Measurements from ENCODE around the gene UGT1A6. TPM values are rescaled to one million over a fixed set of nuclear protein-coding genes. Genes with fewer than 3 reads are reported as not detected.
"Not testable (repeated sequence)": the region's sequence is repeated elsewhere in the genome, so short reads cannot be mapped to it uniquely, and the experiment has no call there.

Gene UGT1A6
- total and polyA plus RNA-seq, 2 experiments from 2014 or later, result not detected

DNA sequence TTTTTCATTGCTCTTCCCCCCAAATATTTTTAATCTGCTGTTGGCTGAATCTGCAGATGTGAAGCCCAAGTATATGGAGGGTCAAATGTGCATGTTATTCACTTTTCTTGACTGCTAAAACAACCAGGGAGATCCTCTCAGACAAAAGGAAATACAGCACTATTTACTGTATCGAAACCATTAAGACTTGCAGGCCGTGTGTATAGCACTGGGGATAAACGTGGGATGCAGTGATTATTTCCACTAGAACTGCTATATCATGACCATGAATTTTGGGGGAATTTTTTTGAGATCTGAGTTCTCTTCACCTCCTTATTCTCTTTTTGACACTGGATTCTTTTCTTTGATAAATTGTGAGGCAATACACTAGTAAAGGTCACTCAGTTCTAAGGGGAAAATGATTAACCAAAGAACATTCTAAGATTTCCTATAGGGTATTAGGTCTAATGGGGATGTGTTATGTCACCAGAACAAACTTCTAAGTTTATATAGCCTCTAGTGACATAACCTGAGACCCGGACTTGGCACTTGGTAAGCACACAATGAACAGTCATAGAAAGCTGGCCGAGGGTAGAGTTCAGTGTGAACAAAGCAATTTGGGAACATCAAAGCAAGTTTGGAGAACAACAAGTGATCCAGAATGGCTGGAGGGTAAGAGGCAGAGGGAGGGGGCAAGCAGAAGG lies 52.5 kb downstream of the UGT1A6 start:
- no peaks in the 10 kb centered on the region for H3K36me3 ChIP-seq (ENCODE audit: low read depth)
- no peaks in the 10 kb centered on the region for H3K9me3 ChIP-seq (ENCODE audit: low read depth)
- no peaks in the 10 kb centered on the region for H3K9me2 ChIP-seq (ENCODE audit: insufficient read depth)
- H3K27ac ChIP-seq, result no peak overlapping the region
- no peak overlapping the region for H3K4me2 ChIP-seq (ENCODE audit: unreplicated experiment)
- no peaks in the 10 kb centered on the region for H3K79me2 ChIP-seq (ENCODE audit: insufficient read depth)
- no peak overlapping the region for H2AFZ ChIP-seq
- no peaks in the 10 kb centered on the region; the same call in 1 of the 2 replicates for H3K27me3 ChIP-seq (replicated peaks; ENCODE audit: insufficient read depth)
- no peaks in the 10 kb centered on the region for H3K4me1 ChIP-seq (ENCODE audit: insufficient read depth)
- TF ChIP-seq EZH2phosphoT487 (IDR thresholded peaks at IDR 0.05; ENCODE audit: insufficient read depth, low read depth) (no peak), EZH2 (IDR thresholded peaks at IDR 0.05; ENCODE audit: insufficient read depth, poor library complexity, severe bottlenecking) (no peak)
- no peaks in the 10 kb centered on the region for H4K20me1 ChIP-seq (ENCODE audit: insufficient read depth)
- in situ Hi-C loops (cut with MboI), result no loop called here
- WGBS, 2 experiments (ENCODE audit: low coverage in 1 of 2, low lambda C conversion rate in 2 of 2, missing lambda C conversion rate in 2 of 2), result 14 to 18% methylated on average over 5 of the region's 5 CpGs
- no peak overlapping the region for H3K4me3 ChIP-seq
- DNase-seq, result no peak
- no peaks in the 10 kb centered on the region for H3F3A ChIP-seq (ENCODE audit: insufficient read depth)
- no peak overlapping the region for H3K9ac ChIP-seq

DNA sequence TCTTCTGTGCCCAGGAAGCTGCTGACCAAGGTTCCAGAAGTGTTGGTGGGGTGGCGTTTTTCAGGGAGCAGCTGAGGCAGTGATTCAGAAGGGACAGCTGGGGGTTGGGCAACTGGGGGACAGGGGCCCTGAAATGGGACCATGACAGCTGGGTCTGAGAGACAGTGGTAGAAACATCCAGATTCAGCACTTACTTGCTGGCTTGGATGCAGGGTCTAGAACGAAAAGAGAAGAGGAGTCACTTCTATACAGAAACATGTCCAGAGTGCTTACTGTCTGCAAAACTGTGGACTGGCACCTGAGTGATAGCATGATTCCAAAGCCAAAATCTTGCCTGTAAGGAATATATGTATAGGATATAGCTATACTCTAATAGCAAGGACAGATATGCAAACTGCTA lies 53.1 kb downstream of the UGT1A6 start:
- H3K4me1 ChIP-seq (ENCODE audit: insufficient read depth); H3K9ac ChIP-seq; H3K36me3 ChIP-seq (ENCODE audit: low read depth); H3K79me2 ChIP-seq (ENCODE audit: insufficient read depth); H4K20me1 ChIP-seq (ENCODE audit: insufficient read depth); H3K9me2 ChIP-seq (ENCODE audit: insufficient read depth); DNase-seq; H2AFZ ChIP-seq; H3K27ac ChIP-seq; H3K9me3 ChIP-seq (ENCODE audit: low read depth); in situ Hi-C loops (cut with MboI); H3F3A ChIP-seq (ENCODE audit: insufficient read depth); H3K27me3 ChIP-seq (replicated peaks; ENCODE audit: insufficient read depth); H3K4me3 ChIP-seq; H3K4me2 ChIP-seq (ENCODE audit: unreplicated experiment): not testable (repeated sequence)
- WGBS, 2 experiments (ENCODE audit: low coverage in 1 of 2, low lambda C conversion rate in 2 of 2, missing lambda C conversion rate in 2 of 2), result 8 to 12% methylated on average over 2 of the region's 2 CpGs

DNA sequence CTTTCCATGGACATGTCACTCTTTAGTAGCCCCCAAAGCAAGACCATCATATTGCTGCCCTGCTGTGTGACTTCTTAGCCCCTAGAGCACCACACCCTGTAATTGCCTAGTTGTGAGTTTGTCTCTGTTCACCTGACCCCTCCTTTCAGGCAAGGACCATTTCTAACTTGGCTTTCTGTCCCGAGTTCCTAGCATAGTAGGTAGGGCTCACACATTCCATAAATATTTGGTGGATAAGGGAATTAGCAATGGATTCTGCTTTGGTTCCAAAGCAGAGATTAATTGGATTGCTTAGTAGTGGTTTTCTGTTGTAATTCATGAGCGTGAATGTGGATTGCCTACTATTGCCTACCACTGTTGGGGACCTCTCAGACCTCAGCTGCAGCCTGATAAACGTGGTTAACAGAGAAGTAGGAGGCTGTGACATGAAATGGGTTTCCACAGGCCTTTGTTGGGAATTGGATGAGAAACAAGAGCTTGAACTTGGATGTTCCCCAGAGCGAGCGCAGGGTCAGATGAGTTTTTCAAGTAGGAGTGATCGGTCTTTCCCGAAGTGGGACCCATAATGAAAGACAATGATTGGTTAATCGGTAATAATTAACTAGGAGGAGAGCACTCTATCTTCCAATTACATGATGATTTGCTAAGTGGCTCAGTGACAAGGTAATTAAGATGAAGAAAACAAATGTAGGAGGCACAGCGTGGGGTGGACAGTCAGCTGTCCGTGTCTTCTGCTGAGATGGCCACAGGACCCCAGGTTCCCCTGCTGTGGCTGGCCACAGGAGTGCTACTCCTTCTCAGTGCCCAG lies 54.0 kb downstream of the UGT1A6 start:
- in situ Hi-C loops (cut with MboI), result no loop called here
- H3K4me2 ChIP-seq (ENCODE audit: unreplicated experiment), result no peak overlapping the region
- no peaks in the 10 kb centered on the region for H4K20me1 ChIP-seq (ENCODE audit: insufficient read depth)
- no peak overlapping the region for H3K4me3 ChIP-seq
- H2AFZ ChIP-seq, result no peak overlapping the region
- no peaks in the 10 kb centered on the region for H3K4me1 ChIP-seq (ENCODE audit: insufficient read depth)
- H3K79me2 ChIP-seq (ENCODE audit: insufficient read depth), result no peaks in the 10 kb centered on the region
- H3K9me3 ChIP-seq (ENCODE audit: low read depth), result no peaks in the 10 kb centered on the region
- H3F3A ChIP-seq (ENCODE audit: insufficient read depth), result no peaks in the 10 kb centered on the region
- TF ChIP-seq EZH2phosphoT487 (IDR thresholded peaks at IDR 0.05; ENCODE audit: insufficient read depth, low read depth) (no peak), EZH2 (IDR thresholded peaks at IDR 0.05; ENCODE audit: insufficient read depth, poor library complexity, severe bottlenecking) (no peak)
- no peak overlapping the region for H3K9ac ChIP-seq
- H3K27ac ChIP-seq, result no peak overlapping the region
- H3K27me3 ChIP-seq (replicated peaks; ENCODE audit: insufficient read depth), result no peaks in the 10 kb centered on the region; the same call in 1 of the 2 replicates
- 41 to 44% methylated on average over 10 of the region's 10 CpGs for WGBS, 2 experiments (ENCODE audit: low coverage in 1 of 2, low lambda C conversion rate in 2 of 2, missing lambda C conversion rate in 2 of 2)
- H3K9me2 ChIP-seq (ENCODE audit: insufficient read depth), result no peaks in the 10 kb centered on the region
- DNase-seq, result no peak
- no peaks in the 10 kb centered on the region for H3K36me3 ChIP-seq (ENCODE audit: low read depth)

DNA sequence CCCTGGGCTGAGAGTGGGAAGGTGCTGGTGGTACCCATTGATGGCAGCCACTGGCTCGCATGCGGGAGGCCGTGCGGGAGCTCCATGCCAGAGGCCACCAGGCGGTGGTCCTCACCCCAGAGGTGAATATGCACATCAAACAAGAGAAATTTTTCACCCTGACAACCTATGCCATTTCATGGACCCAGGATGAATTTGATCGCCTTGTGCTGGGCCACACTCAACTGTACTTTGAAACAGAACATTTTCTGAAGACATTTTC lies 54.5 kb downstream of the UGT1A6 start:
- Histone ChIP-seq H3K4me3 (no peak overlapping the region), H3K9me2 (ENCODE audit: insufficient read depth) (no peaks in the 10 kb centered on the region), H3K27ac (no peak overlapping the region), H3K27me3 (replicated peaks; ENCODE audit: insufficient read depth) (no peaks in the 10 kb centered on the region; the same call in 1 of the 2 replicates), H3K9ac (no peak overlapping the region), H3K9me3 (ENCODE audit: low read depth) (no peaks in the 10 kb centered on the region), H4K20me1 (ENCODE audit: insufficient read depth) (no peaks in the 10 kb centered on the region), H3K4me2 (ENCODE audit: unreplicated experiment) (no peak overlapping the region), H3K4me1 (ENCODE audit: insufficient read depth) (no peaks in the 10 kb centered on the region), H3F3A (ENCODE audit: insufficient read depth) (no peaks in the 10 kb centered on the region), H3K79me2 (ENCODE audit: insufficient read depth) (no peaks in the 10 kb centered on the region), H2AFZ (no peak overlapping the region), H3K36me3 (ENCODE audit: low read depth) (no peaks in the 10 kb centered on the region)
- in situ Hi-C loops (cut with MboI), result no loop called here
- no peak for TF ChIP-seq EZH2phosphoT487 (IDR thresholded peaks at IDR 0.05; ENCODE audit: insufficient read depth, low read depth)
- no peak for TF ChIP-seq EZH2 (IDR thresholded peaks at IDR 0.05; ENCODE audit: insufficient read depth, poor library complexity, severe bottlenecking)
- DNase-seq, result no peak
- 60 to 61% methylated on average over 6 of the region's 6 CpGs for WGBS, 2 experiments (ENCODE audit: low coverage in 1 of 2, low lambda C conversion rate in 2 of 2, missing lambda C conversion rate in 2 of 2)

DNA sequence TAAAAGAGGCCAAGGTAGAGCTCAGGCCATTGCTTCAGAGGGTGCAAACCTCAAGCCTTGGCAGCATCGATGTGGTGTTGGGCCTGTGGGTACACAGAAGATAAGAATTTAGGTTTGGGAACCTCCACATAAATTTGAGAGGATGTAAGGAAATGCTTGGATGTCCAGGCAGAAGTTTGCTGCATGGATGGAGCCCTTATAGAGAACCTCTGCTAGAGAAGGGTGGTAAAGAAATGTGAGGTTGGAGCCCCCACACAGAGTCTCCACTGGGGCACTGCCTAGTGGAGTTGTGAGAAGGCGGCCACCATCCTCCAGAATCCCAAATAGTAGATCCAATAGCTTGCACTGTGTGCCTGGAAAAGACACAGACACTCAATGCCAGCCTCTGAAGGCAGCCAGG lies 58.0 kb downstream of the UGT1A6 start:
- H3K4me2 ChIP-seq (ENCODE audit: unreplicated experiment); H3K9me2 ChIP-seq (ENCODE audit: insufficient read depth); H3F3A ChIP-seq (ENCODE audit: insufficient read depth); H3K9me3 ChIP-seq (ENCODE audit: low read depth); DNase-seq; H4K20me1 ChIP-seq (ENCODE audit: insufficient read depth); H3K27ac ChIP-seq; H3K36me3 ChIP-seq (ENCODE audit: low read depth); H3K4me3 ChIP-seq; H3K27me3 ChIP-seq (replicated peaks; ENCODE audit: insufficient read depth); H3K4me1 ChIP-seq (ENCODE audit: insufficient read depth); in situ Hi-C loops (cut with MboI); H2AFZ ChIP-seq; H3K79me2 ChIP-seq (ENCODE audit: insufficient read depth); H3K9ac ChIP-seq: not testable (repeated sequence)
- WGBS, 2 experiments (ENCODE audit: low coverage in 1 of 2, low lambda C conversion rate in 2 of 2, missing lambda C conversion rate in 2 of 2), result 6 to 13% methylated on average over 2 of the region's 2 CpGs

DNA sequence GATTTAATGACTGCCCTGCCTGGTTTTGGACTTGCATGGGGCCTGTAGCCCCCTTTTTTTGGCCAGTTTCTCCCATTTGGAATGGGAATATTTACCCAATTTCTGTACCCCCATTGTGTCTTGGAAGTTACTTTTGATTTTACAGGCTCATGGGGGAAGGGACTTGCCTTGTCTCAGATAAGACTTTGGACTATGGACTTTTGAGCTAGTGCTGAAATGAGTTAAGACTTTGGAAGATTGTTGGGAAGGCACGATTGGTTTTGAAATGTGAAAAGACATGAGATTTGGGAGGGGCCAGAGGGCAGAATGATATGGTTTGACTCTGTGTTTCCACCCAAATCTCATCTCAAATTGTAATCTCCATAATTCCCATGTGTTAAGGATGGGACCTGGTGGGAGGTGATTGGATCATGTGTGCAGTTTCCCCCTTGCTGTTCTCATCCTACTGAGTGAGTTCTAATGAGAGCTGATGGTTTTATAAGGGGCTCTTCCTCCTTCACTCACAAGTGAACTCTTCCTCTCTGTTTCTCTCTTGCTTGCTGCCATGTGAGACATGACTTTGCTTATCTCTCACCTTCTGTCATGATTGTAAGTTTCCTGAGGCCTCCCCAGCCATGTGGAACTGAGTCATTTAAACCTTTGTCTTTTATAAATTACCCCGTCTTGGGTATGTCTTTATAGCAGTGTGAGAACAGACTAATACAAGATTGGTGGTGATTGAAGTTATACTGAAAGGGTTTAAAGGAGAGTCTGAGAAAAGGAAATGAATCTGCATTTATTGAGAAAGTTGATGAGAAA lies 58.7 kb downstream of the UGT1A6 start:
- H3K79me2 ChIP-seq (ENCODE audit: insufficient read depth); H3K4me2 ChIP-seq (ENCODE audit: unreplicated experiment); H3K36me3 ChIP-seq (ENCODE audit: low read depth); H3K27me3 ChIP-seq (replicated peaks; ENCODE audit: insufficient read depth); H3K4me1 ChIP-seq (ENCODE audit: insufficient read depth); in situ Hi-C loops (cut with MboI); H3K9ac ChIP-seq; H4K20me1 ChIP-seq (ENCODE audit: insufficient read depth); H2AFZ ChIP-seq; H3K9me3 ChIP-seq (ENCODE audit: low read depth); H3K9me2 ChIP-seq (ENCODE audit: insufficient read depth); H3K27ac ChIP-seq; H3K4me3 ChIP-seq; DNase-seq; H3F3A ChIP-seq (ENCODE audit: insufficient read depth): not testable (repeated sequence)
- 18 to 21% methylated on average over 2 of the region's 2 CpGs for WGBS, 2 experiments (ENCODE audit: low coverage in 1 of 2, low lambda C conversion rate in 2 of 2, missing lambda C conversion rate in 2 of 2)

Measured in GM23248 (cell line).